H1 (cell line): Measurements from ENCODE around the gene IGFBP1. TPM values are rescaled to one million over a fixed set of nuclear protein-coding genes. Genes with fewer than 3 reads are reported as not detected.
A peak's percentile ranks its signal among the peaks of the same experiment; 100 is the strongest.

ENCODE experiments used
- CTCF ChIA-PET: fragments of 300-600 bp; sonication (Branson Sonifier 250); formaldehyde crosslinking; loops from one replicate; lab custom pipeline; 2021; ENCODE audit not compliant: partially characterized antibody; lab: Charles Lee
- POLR2A ChIA-PET: fragments of 300-600 bp; sonication (Branson Sonifier 250); formaldehyde crosslinking; loops from one replicate; lab custom pipeline; 2021; ENCODE audit warnings: inconsistent platforms; ENCODE audit not compliant: partially characterized antibody; lab: Charles Lee
- DNase-seq, 2 experiments: peaks; one replicate each; pipeline versions ENCODE4 v3.0.0 to v3.0.0-alpha.2; 2010 to 2022; ENCODE audit warnings: low spot score in 2 of 2, low read depth in 1 of 2, mixed read lengths in 1 of 2
- FAIRE-seq: peaks from 2 replicates; lab custom pipeline; 2011; peaks lifted over from hg19 to GRCh38; lab: Jason Lieb, UNC
- H2AFZ ChIP-seq: 2 replicates; pipeline ENCODE4 v1.8.1; 2012; ENCODE audit warnings: low read length, inconsistent platforms
- H2AK5ac ChIP-seq: 2 replicates; pipeline ENCODE4 v1.6.1; 2013; ENCODE audit warnings: low read depth, low read length
- H2BK120ac ChIP-seq: replicated peaks from 2 replicates; pipeline ENCODE3; 2013; ENCODE audit warnings: low read depth, low read length, inconsistent platforms
- H2BK12ac ChIP-seq: 2 replicates; pipeline ENCODE4 v1.6.1; 2013; ENCODE audit warnings: low read depth, low read length
- H2BK15ac ChIP-seq: 2 replicates; pipeline ENCODE4 v1.6.1; 2013; ENCODE audit warnings: low read length
- H2BK20ac ChIP-seq: 2 replicates; pipeline ENCODE4 v1.6.1; 2013; ENCODE audit warnings: low read length
- H2BK5ac ChIP-seq: 2 replicates; pipeline ENCODE4 v1.6.1; 2013; ENCODE audit warnings: low read depth, low read length
- H3K14ac ChIP-seq: 2 replicates; pipeline ENCODE4 v1.6.1; 2013; ENCODE audit warnings: inconsistent platforms; ENCODE audit not compliant: insufficient read length
- H3K18ac ChIP-seq: 2 replicates; pipeline ENCODE4 v1.6.1; 2013; ENCODE audit warnings: low read length; ENCODE audit errors: extremely low read depth
- H3K23ac ChIP-seq: 2 replicates; pipeline ENCODE4 v1.6.1; 2013; ENCODE audit warnings: inconsistent platforms; ENCODE audit not compliant: insufficient read length
- H3K23me2 ChIP-seq: 2 replicates; pipeline ENCODE4 v1.6.1; 2013; ENCODE audit warnings: low read depth, low read length
- H3K27ac ChIP-seq: 2 replicates; pipeline ENCODE4 v1.6.1; 2011; ENCODE audit warnings: low read depth, low read length, inconsistent platforms
- H3K27me3 ChIP-seq, 4 experiments: replicated peaks in 1 of 4; 1 replicate in 1 of 4; 2 replicates in 3 of 4; pipeline versions ENCODE4 v1.6.1 to v1.8.1; 2011 to 2013; ENCODE audit warnings: low read length in 3 of 4, mild to moderate bottlenecking in 3 of 4, inconsistent platforms in 2 of 4, mixed read lengths in 2 of 4, moderate library complexity in 1 of 4; ENCODE audit not compliant: control insufficient read depth in 3 of 4, insufficient read depth in 3 of 4; ENCODE audit errors: extremely low read depth in 1 of 4
- H3K36me3 ChIP-seq, 4 experiments: 2 replicates each; pipeline versions ENCODE4 v1.6.1 to v1.8.1; 2011 to 2013; ENCODE audit warnings: mild to moderate bottlenecking in 4 of 4, low read length in 3 of 4, moderate library complexity in 2 of 4, control low read depth in 1 of 4, inconsistent platforms in 1 of 4; ENCODE audit not compliant: insufficient read depth in 4 of 4, control insufficient read depth in 2 of 4
- H3K4ac ChIP-seq: replicated peaks from 2 replicates; pipeline ENCODE3; 2013; ENCODE audit warnings: low read length, low read depth, mixed read lengths, inconsistent platforms; ENCODE audit not compliant: insufficient read length
- H3K4me1 ChIP-seq, 4 experiments: replicated peaks in 1 of 4; 1 replicate in 1 of 4; 2 replicates in 3 of 4; pipeline versions ENCODE4 v1.6.1 to v1.8.1; 2011 to 2013; ENCODE audit warnings: low read length in 3 of 4, inconsistent platforms in 2 of 4, mixed read lengths in 1 of 4; ENCODE audit not compliant: insufficient read depth in 4 of 4, control insufficient read depth in 3 of 4
- H3K4me2 ChIP-seq, 2 experiments: 2 replicates each; pipeline versions ENCODE4 v1.6.1 to v1.8.1; 2011 to 2013; ENCODE audit warnings: low read depth in 2 of 2, low read length in 2 of 2, control low read depth in 1 of 2, inconsistent platforms in 1 of 2, mild to moderate bottlenecking in 1 of 2; ENCODE audit not compliant: insufficient read depth in 1 of 2
- H3K4me3 ChIP-seq, 4 experiments: fragments of 200-600, 300-600 bp in 1 of 4; sonication (generic), shearing (Covaris generic), sonication (Bioruptor Twin) in 1 of 4; 2 replicates each; pipeline versions ENCODE4 v1.5.1 to v1.8.1; 2011 to 2016; ENCODE audit warnings: low read length in 4 of 4, low read depth in 3 of 4, control low read depth in 2 of 4, inconsistent platforms in 2 of 4, mild to moderate bottlenecking in 2 of 4, mixed read lengths in 1 of 4, moderate library complexity in 1 of 4; ENCODE audit not compliant: insufficient read depth in 2 of 4; ENCODE audit errors: extremely low read depth in 1 of 4
- H3K56ac ChIP-seq: replicated peaks from 2 replicates; pipeline ENCODE3; 2013; ENCODE audit warnings: low read depth, mild to moderate bottlenecking, mixed read lengths, low read length, inconsistent platforms; ENCODE audit not compliant: insufficient read length
- H3K79me1 ChIP-seq: 2 replicates; pipeline ENCODE4 v1.6.1; 2013; ENCODE audit warnings: low read depth, low read length, control low read depth
- H3K79me2 ChIP-seq, 2 experiments: 2 replicates each; pipeline versions ENCODE4 v1.6.1 to v1.8.1; 2012 to 2013; ENCODE audit warnings: low read length in 2 of 2, mild to moderate bottlenecking in 2 of 2, inconsistent platforms in 1 of 2; ENCODE audit not compliant: insufficient read depth in 2 of 2, control insufficient read depth in 1 of 2
- H3K9ac ChIP-seq, 4 experiments: replicated peaks in 1 of 4; 1 replicate in 1 of 4; 2 replicates in 3 of 4; pipeline versions ENCODE4 v1.6.1 to v1.8.1; 2011 to 2013; ENCODE audit warnings: low read depth in 3 of 4, low read length in 3 of 4, control low read depth in 2 of 4, mild to moderate bottlenecking in 2 of 4, moderate library complexity in 2 of 4, inconsistent platforms in 1 of 4; ENCODE audit errors: extremely low read depth in 1 of 4
- H3K9me3 ChIP-seq, 2 experiments: 2 replicates each; pipeline versions ENCODE4 v1.6.1 to v1.8.1; 2012 to 2013; ENCODE audit warnings: mild to moderate bottlenecking in 2 of 2, moderate library complexity in 2 of 2, control low read depth in 1 of 2, inconsistent platforms in 1 of 2, low read depth in 1 of 2, low read length in 1 of 2, mixed read lengths in 1 of 2; ENCODE audit not compliant: insufficient read depth in 2 of 2
- H4K20me1 ChIP-seq, 2 experiments: replicated peaks in 1 of 2; 2 replicates each; pipeline versions ENCODE3 to v1.8.1; 2011 to 2013; ENCODE audit warnings: inconsistent platforms in 2 of 2, low read length in 2 of 2, mild to moderate bottlenecking in 1 of 2; ENCODE audit not compliant: insufficient read depth in 2 of 2, control insufficient read depth in 1 of 2
- H4K5ac ChIP-seq: 2 replicates; pipeline ENCODE4 v1.6.1; 2013; ENCODE audit warnings: low read length, low read depth, mixed read lengths, inconsistent platforms; ENCODE audit not compliant: insufficient read length
- H4K8ac ChIP-seq: 2 replicates; pipeline ENCODE4 v1.8.0; 2013; ENCODE audit warnings: mild to moderate bottlenecking, moderate library complexity, low read length, inconsistent platforms; ENCODE audit not compliant: insufficient read depth; ENCODE audit errors: extremely low read depth
- H4K91ac ChIP-seq: replicated peaks from 2 replicates; pipeline ENCODE3; 2013; ENCODE audit warnings: low read length, mixed read lengths, inconsistent platforms; ENCODE audit not compliant: insufficient read length
- CBX8 ChIP-seq: fragments of 300-800, 300-1000 bp; sonication (generic); IDR thresholded peaks from 2 replicates; pipeline ENCODE4 v1.7.1; 2016; ENCODE audit warnings: low read depth, low read length, borderline replicate concordance
- CEBPB ChIP-seq: IDR thresholded peaks from 2 replicates; pipeline ENCODE4 v1.6.1; 2012; ENCODE audit warnings: low read depth, low read length
- EGR1 ChIP-seq: IDR thresholded peaks from 2 replicates; pipeline ENCODE4 v1.6.1; 2011; ENCODE audit warnings: low read depth, low read length, borderline replicate concordance
- FOSL1 ChIP-seq: IDR thresholded peaks from 2 replicates; pipeline ENCODE4 v1.6.1; 2011; ENCODE audit warnings: mild to moderate bottlenecking, low read depth, low read length, moderate library complexity; ENCODE audit not compliant: insufficient read depth
- NANOG ChIP-seq: IDR thresholded peaks from 2 replicates; pipeline ENCODE4 v1.6.1; 2011; ENCODE audit warnings: low read length, low read depth, mild to moderate bottlenecking, inconsistent platforms; ENCODE audit not compliant: insufficient read depth, poor library complexity, severe bottlenecking
- RXRA ChIP-seq: IDR thresholded peaks from 2 replicates; pipeline ENCODE4 v1.6.1; 2011; ENCODE audit warnings: low read depth, mild to moderate bottlenecking, low read length, moderate library complexity; ENCODE audit not compliant: insufficient read depth
- WGBS, 2 experiments: shearing (Covaris generic) in 1 of 2; methylation state at CpG; one replicate each; pipeline versions ENCODE4 v1.1.6 to v1.1.7; 2013 to 2015; ENCODE audit warnings: low lambda C conversion rate in 2 of 2, mixed read lengths in 2 of 2, inconsistent platforms in 1 of 2, low coverage in 1 of 2, missing lambda C conversion rate in 1 of 2; ENCODE audit not compliant: insufficient replicate concordance in 2 of 2, insufficient coverage in 1 of 2, insufficient read length in 1 of 2; ENCODE audit errors: extremely low coverage in 1 of 2, missing lambda C conversion rate in 1 of 2; 5-methylcytosine and 5-hydroxymethylcytosine counted together
- polyA plus RNA-seq, 7 experiments: library from polyadenylated mRNA; depleted of rRNA in 3 of 7; stranded (reverse) in 5 of 7; unstranded in 2 of 7; fragments of >200 nt in 5 of 7; fragments of 200-250 nt in 2 of 7; gene quantifications; 1 replicate in 5 of 7; 2 replicates in 1 of 7; 4 replicates in 1 of 7; pipeline versions ENCODE4 v1.2.1 to v1.2.3, GENCODE V29; 2011 to 2013; ENCODE audit warnings: missing spikeins in 2 of 7, mixed read lengths in 2 of 7
- total RNA-seq: library from RNA; stranded (reverse); fragmentation: NEBNext Ultra II Directional; extraction: Animal tissue kit (Norgen Biotek cat#: 25700); gene quantifications from 2 replicates; pipeline ENCODE4 v1.2.1, GENCODE V29; 2021
- TF ChIP-seq, protein P1 (sequence below): IDR thresholded peaks from 2 replicates; pipeline ENCODE4 v1.6.1; 2012; ENCODE audit warnings: inconsistent platforms

IGFBP1 gene
- total and polyA plus RNA-seq, 2 of the 8 experiments (the other 6 are each of a cell fraction or from before 2014, with no cell fraction given), result not detected

DNA sequence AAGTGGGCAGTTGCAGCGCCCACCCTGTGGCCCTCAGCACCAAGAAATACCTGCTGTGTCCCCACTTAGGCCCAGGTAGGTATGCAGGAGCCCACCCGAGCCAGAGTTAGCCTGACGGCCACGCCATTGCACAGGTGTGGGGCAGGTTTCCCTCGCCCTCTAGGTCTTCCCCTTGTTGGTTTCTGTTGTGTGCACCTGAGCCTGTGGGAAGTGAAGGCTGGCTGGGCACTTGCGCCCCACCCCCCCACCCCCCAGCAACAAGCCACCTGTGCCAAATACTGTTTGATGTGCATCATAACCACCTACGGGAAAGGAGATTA, 15.3 kb upstream of the IGFBP1 start, which contains the start of gene CCDC201:
CCDC201 (minus strand) TSS at position 48 of the 320 bp plus-strand sequence. CDS start 75 bp downstream, outside the sequence.
- Histone ChIP-seq H4K91ac (no peak within 1 kb of the TSS), H2AFZ (no peak within 1 kb of the TSS), H3K27me3 (no peaks in the 10 kb centered on the region), H2BK20ac (no peak within 1 kb of the TSS), H3K4me3 (no peak within 1 kb of the TSS), H2BK120ac (no peak within 1 kb of the TSS), H3K9me3 (peaks cover 7 to 13% of the 10 kb centered on the region in 2 experiments), H2BK12ac (no peak within 1 kb of the TSS), H3K56ac (no peak within 1 kb of the TSS), H3K4me2 (no peak within 1 kb of the TSS), H3K4ac (no peak within 1 kb of the TSS), H4K20me1 (no peaks in the 10 kb centered on the region), H3K14ac (no peak within 1 kb of the TSS), H3K4me1 (no peaks in the 10 kb centered on the region; a peak in 1 of 7 replicates), H2AK5ac (no peak within 1 kb of the TSS), H3K18ac (peak within 1 kb of the TSS; percentile 32; the same call in 1 of the 2 replicates), H3K27ac (no peak within 1 kb of the TSS), H3K23me2 (no peaks in the 10 kb centered on the region), H4K5ac (no peak within 1 kb of the TSS), H3K9ac (no peak within 1 kb of the TSS), H3K36me3 (no peaks in the 10 kb centered on the region), H3K79me2 (no peaks in the 10 kb centered on the region), H4K8ac (no peak within 1 kb of the TSS; the same call in 1 of the 2 replicates), H2BK15ac (no peak within 1 kb of the TSS), H2BK5ac (no peak within 1 kb of the TSS), H3K79me1 (no peaks in the 10 kb centered on the region), H3K23ac (no peak within 1 kb of the TSS)
- WGBS, 2 experiments, result 97% methylated on average over 3 of the region's 7 CpGs; no CpG with 5 or more reads in 1 of the 2 experiments
- DNase-seq (no peak), FAIRE-seq (no peak)
- CTCF ChIA-PET, result interaction anchor here (0.6 to 3.3 kb wide), 6 partner anchors 10 to 1251 kb away, joined by 3 to 12 read pairs (median 6); no protein-coding TSS in a partner anchor
- POLR2A ChIA-PET, result interaction anchor here (0.6 kb wide), 1 partner anchor 491 kb away, joined by 4 read pairs; no protein-coding TSS in a partner anchor
- TF ChIP-seq, protein P1, sequence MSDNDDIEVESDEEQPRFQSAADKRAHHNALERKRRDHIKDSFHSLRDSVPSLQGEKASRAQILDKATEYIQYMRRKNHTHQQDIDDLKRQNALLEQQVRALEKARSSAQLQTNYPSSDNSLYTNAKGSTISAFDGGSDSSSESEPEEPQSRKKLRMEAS, result no peak
- TF ChIP-seq CBX8 (no peak), NANOG (no peak), FOSL1 (no peak), RXRA (no peak), EGR1 (no peak), CEBPB (no peak)
